Stimulated activated CD8-positive, alpha-beta memory T cell treated with anti-CD3 and anti-CD28 coated beads, Interleukin-15, amount 100 ng/mL, for 48 hours (primary cell): ENCODE measurements around the gene KRT80.

Source experiments
- DNase-seq, 2 donors: peaks; one replicate each; pipeline ENCODE4 v3.0.0-alpha.2; 2020; ENCODE audit warnings: low read depth in 2 of 2

The KRT80 gene

GRCh38 chr12:52155048-52155868, 36.6 kb downstream of the KRT80 start:
- no peak for DNase-seq

- DNase-seq: no peak
Observed at GRCh38 chr12:52152905-52153317, 38.9 kb downstream of the KRT80 start.

GRCh38 chr12:52151837-52152783, 39.7 kb downstream of the KRT80 start:
- DNase-seq: peak; percentile 28 to 49

- no peak for DNase-seq
Observed at GRCh38 chr12:52151153-52151836, 40.5 kb downstream of the KRT80 start.

- DNase-seq: no peak
Observed at GRCh38 chr12:52149651-52150241, 42.1 kb downstream of the KRT80 start.

- no peak for DNase-seq
Observed at GRCh38 chr12:52149182-52149641, 42.6 kb downstream of the KRT80 start.

GRCh38 chr12:52148464-52149181, 43.2 kb downstream of the KRT80 start:
- no peak for DNase-seq

GRCh38 chr12:52147964-52148463, 43.8 kb downstream of the KRT80 start:
- DNase-seq: no peak

- DNase-seq: no peak
Observed at GRCh38 chr12:52147367-52147963, 44.3 kb downstream of the KRT80 start.

GRCh38 chr12:52146822-52147366, 44.9 kb downstream of the KRT80 start:
- DNase-seq: no peak

- no peak for DNase-seq
Observed at GRCh38 chr12:52146089-52146821, 45.6 kb downstream of the KRT80 start.

- DNase-seq: no peak
Observed at GRCh38 chr12:52145228-52146088, 46.4 kb downstream of the KRT80 start.

- DNase-seq: no peak
Observed at GRCh38 chr12:52144512-52145227, 47.1 kb downstream of the KRT80 start.

GRCh38 chr12:52142431-52142830, 49.4 kb downstream of the KRT80 start:
- DNase-seq: no peak

GRCh38 chr12:52141875-52142274, 49.9 kb downstream of the KRT80 start:
- DNase-seq: no peak

GRCh38 chr12:52141306-52141705, 50.5 kb downstream of the KRT80 start:
- DNase-seq: no peak

GRCh38 chr12:52139579-52140062, 52.2 kb downstream of the KRT80 start:
- DNase-seq: no peak
